Epithelial cell of alveolus of lung (primary cell): ENCODE results near the gene SGK2. TPM values are rescaled to one million over a fixed set of nuclear protein-coding genes. Genes with fewer than 3 reads are reported as not detected.

ENCODE experiments used
- total RNA-seq: library from RNA; depleted of rRNA; stranded (reverse); fragments of >200 nt; gene quantifications from 2 replicates; pipeline ENCODE4 v1.2.1, GENCODE V29; 2015

SGK2 gene
- not detected in 2 replicates for total RNA-seq

DNA sequence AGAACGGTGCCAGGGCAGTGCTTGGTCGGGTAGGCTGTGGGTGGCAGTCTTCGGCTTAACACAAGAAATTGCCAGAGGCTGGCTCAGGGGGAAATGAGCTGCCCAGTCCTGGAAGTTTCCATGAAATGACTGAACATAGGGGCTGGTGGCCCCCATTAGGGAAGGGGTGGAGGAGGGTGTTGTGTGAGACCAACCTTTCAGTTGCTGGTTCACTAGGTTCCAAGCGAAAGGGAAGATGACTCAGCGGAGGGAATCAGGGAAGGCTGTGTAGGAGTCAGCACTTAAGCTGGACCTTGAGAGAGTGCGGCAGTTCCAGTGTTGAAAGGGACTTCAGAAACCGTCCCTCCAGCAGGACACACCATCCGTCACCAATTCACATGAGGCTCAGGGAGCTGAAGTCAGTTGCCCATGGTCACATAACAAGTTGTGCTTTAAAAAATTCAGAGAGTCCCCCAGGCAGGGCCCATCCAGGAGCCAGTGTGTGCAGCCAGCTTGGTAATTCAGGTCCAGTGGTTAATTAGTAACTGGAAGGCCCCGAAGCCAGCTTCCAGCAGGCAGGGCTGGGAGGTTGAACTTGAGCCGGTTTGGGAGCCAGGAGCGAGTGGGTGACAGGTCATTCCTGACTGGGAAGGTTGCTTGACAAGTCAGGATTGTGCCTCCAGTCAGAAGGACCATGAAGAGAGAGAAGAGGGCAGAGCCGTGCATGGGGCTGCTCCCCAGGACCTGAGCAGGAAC, at the start of gene SGK2:
Gene SGK2 (plus strand): TSS at position 616 of the 735 bp plus-strand sequence. CDS start 7,469 bp downstream, outside the sequence.

DNA sequence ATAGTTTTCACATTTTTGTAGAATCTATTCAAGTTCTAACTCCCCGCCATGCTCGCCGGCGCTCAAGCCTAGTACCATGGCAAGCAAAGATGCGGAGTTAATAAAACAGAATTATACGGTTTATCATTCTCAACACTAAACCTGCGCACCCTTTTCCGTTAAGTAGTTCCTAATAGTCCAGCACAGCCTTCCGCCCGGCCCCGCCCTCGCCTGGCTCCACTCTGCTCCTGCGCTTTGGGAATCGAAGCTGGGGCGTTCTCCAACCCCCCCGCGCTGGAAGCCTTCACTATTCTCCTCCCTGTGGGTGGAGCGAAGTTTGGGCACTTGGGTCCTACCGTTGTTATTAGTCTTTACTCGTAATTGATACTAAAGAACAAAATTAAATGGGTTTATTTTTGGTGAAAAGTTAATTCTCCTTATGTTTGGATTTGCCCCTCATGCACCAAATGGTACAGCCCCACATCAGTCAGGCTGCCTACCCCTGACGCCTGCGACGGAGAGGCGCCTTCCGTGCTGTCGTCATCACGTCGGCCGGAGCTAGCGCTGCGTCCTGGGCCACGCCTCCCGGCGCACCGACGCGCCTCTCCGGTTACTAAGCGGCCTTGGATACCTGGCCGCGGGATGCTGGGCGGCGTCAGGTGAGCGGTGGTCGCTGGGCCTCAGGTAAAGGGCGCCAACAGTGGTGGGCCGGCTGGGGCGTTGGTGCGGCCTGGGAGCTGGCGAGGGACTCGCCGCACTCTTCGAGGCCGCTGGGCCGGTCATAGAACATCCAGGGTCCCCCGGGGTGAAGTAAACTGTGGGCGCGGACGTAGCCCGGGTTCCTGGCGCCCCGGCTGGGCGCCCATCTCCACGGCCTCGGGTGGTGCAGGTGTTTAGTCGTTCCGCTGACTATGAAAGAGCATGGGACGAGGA, 31.8 kb downstream of the SGK2 start, which contains the start of gene IFT52:
Gene IFT52 (plus strand): TSS at position 546 of the 912 bp plus-strand sequence. CDS start 3,762 bp downstream, outside the sequence.

Other genes starting within 250 kb of the SGK2 start
- gene SRSF6, start 101.1 kb upstream of the SGK2 start, total RNA-seq = 46.9 and 70.1 TPM in 2 replicates
- 0.39 and 2.5 TPM in 2 replicates for gene L3MBTL1, start 51.3 kb upstream of the SGK2 start, total RNA-seq
- 18.6 and 29.5 TPM in 2 replicates for gene IFT52, start 31.9 kb downstream of the SGK2 start, total RNA-seq
- 9.4 and 32.3 TPM in 2 replicates for gene MYBL2, start 108.1 kb downstream of the SGK2 start, total RNA-seq
- not detected in 2 replicates for gene GTSF1L, start 168.0 kb downstream of the SGK2 start, total RNA-seq